ENCODE data around the gene RASGRF2.

RASGRF2 gene

DNA sequence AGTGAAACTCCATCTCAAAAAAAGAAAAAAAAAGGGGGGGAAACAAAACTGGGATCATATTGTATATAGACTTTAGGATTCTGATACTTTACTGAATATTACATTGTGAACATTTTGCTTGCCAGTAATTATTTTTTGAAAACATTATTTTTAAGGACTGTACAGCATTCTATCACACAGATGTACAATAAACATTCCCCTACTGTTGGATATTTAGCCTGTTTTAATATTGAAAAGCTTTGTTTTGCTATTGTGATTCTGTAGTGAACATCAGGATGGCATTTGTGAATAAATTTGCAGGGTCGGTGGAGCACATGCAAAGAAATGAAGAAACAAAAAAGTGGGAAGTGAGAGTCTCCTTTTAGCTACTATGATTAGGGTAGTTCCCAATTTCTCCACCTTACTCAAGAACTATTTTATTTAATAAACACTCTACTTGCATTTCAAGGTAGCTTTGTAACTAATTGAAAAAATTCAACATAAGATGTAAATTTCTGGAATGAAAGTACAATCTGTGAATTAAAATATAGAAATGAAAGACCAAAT, 18.7 kb downstream of the RASGRF2 start:
- no peak for DNase-seq (ENCODE audit: low read depth)
- H3K4me3 ChIP-seq (ENCODE audit: low read depth, low read length): no peak overlapping the region
- TF ChIP-seq, protein P1, sequence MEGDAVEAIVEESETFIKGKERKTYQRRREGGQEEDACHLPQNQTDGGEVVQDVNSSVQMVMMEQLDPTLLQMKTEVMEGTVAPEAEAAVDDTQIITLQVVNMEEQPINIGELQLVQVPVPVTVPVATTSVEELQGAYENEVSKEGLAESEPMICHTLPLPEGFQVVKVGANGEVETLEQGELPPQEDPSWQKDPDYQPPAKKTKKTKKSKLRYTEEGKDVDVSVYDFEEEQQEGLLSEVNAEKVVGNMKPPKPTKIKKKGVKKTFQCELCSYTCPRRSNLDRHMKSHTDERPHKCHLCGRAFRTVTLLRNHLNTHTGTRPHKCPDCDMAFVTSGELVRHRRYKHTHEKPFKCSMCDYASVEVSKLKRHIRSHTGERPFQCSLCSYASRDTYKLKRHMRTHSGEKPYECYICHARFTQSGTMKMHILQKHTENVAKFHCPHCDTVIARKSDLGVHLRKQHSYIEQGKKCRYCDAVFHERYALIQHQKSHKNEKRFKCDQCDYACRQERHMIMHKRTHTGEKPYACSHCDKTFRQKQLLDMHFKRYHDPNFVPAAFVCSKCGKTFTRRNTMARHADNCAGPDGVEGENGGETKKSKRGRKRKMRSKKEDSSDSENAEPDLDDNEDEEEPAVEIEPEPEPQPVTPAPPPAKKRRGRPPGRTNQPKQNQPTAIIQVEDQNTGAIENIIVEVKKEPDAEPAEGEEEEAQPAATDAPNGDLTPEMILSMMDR (IDR thresholded peaks at IDR 0.05; ENCODE audit: control insufficient read depth, extremely low read depth, insufficient read depth): no peak

DNA sequence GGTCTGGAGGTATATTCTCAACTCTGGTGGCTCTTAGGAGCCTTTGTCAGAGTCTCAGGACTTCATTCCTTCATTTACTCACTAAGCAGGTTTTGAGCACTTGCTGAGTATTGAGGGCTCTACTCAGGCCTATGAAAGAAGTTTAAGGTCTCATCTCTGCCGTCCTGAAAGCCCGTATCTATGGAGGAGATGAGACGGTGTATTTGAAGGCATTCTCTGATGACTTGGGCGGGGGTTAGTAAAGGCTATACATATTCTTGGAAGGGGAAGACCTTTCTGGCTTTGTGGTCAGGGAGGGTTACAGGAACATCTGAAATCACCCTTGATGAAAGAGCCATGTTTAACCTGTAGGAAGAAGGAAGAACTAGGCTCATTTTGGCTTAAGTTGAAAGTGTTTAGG, 21.9 kb downstream of the RASGRF2 start:
- TF ChIP-seq, protein P1 (IDR thresholded peaks at IDR 0.05; ENCODE audit: control insufficient read depth, extremely low read depth, insufficient read depth): no peak
- DNase-seq (ENCODE audit: low read depth): no peak
- no peak overlapping the region for H3K4me3 ChIP-seq (ENCODE audit: low read depth, low read length)

DNA sequence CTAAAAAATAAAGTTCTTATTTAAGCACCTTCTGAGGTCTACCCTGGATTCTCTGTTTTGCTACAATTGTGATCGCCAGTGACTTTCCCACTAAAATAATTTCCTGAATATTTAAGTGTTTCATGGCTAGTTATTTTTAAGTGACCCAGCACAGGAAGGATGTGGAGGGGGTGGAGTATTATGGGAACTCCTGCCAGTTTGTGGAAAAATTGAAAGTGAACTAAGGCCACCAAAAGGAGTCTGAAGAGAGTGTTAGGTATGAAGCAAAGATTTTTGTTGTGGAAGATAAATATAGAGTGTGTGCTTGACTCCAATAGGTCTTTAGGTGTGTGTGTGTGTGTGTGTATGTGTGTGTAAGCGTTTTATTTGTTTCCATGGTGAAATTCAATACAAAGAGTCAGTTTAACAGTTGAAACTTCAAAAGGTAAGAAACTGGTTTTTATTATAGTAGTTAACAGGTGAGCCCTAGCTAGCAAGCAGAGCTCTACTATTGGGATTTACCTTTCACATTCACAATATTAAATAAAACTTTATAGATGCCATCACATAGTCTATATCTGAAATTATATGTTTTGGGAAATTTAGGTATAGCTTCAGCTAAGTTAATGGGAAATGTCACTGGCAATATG, 25.6 kb downstream of the RASGRF2 start:
- no peak overlapping the region for H3K4me3 ChIP-seq (ENCODE audit: low read depth, low read length)
- DNase-seq (ENCODE audit: low read depth): no peak
- TF ChIP-seq, protein P1 (IDR thresholded peaks at IDR 0.05; ENCODE audit: control insufficient read depth, extremely low read depth, insufficient read depth): no peak

DNA sequence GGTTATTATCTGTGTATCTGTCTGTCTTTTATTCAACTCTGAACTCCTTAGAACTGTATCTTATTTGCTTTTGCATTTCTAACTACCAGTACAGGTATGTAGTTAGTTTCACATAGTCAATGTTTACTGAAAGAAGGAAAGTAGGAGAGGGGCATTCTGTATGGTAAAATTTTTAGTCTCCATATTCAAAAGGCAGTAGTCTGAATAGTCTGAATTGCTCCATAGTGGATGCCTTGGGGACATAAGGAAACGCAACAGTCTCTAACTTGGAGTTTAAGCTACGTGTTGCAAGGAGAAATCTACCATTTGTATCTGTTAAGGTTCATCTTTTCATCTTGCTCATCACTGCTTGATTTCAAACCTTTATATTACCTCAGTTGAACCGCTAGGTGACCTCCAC, 26.2 kb downstream of the RASGRF2 start:
- no peak overlapping the region for H3K4me3 ChIP-seq (ENCODE audit: low read depth, low read length)
- no peak for DNase-seq (ENCODE audit: low read depth)
- TF ChIP-seq, protein P1 (IDR thresholded peaks at IDR 0.05; ENCODE audit: control insufficient read depth, extremely low read depth, insufficient read depth): no peak

DNA sequence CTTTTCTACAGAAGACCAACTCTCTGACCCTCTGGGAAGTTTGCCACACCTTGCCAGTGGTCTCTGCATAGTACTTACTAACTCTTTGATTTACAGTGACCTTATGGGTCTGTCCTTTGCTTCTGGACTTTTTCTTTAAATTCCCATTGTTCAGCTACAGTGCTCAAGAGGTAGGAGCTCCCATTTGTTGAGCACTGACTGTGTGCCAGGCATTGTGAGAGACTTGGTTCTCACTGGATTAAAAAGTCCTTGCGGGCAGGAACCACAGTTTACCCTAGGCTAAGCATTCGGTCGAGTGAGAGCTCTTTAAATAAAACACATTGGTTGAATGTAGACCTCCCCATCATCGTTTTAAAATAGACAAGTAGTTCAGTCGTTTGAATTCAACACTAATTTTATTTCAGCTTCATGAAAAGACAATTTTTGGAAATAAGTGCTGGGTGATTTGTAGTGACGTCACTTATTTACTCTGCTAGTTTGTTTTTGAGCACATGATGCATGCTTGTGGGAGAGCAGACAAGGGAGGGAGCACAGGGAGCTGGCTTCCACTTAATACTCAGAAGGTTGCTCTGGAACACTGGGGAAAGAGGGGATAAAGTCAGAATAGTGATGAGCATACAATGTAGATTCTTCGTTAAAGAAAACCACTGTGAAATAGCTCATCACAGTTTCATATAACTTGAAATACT, 27.1 kb downstream of the RASGRF2 start:
- H3K4me3 ChIP-seq (ENCODE audit: low read depth, low read length): no peak overlapping the region
- no peak for DNase-seq (ENCODE audit: low read depth)
- TF ChIP-seq, protein P1 (IDR thresholded peaks at IDR 0.05; ENCODE audit: control insufficient read depth, extremely low read depth, insufficient read depth): no peak

DNA sequence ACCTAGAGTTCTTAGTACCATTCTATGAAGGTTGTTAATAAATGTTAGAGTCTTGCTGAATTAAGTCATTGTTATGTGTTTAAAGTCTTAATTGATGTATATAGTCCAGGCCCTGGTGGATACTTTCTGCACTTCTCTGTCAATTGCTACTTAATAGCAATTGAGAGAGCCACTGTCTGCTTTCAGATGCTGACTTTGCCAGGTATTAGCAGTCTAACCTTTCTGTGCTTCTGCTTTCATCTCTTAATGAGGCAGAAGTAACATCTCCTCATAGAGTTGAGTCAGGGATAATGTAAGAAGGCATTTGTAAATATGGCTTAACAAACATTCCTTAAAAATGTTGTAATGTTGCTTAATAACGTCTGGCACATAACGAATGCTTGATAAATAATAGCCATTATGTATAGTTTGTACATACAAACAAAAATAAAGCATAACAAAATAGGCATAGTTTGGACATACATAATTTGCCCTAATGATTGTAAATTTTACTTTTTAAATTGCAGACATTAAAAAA, 28.3 kb downstream of the RASGRF2 start:
- no peak overlapping the region for H3K4me3 ChIP-seq (ENCODE audit: low read depth, low read length)
- DNase-seq (ENCODE audit: low read depth): no peak
- TF ChIP-seq, protein P1 (IDR thresholded peaks at IDR 0.05; ENCODE audit: control insufficient read depth, extremely low read depth, insufficient read depth): no peak
